Tibial artery (tissue), 4 donors: ENCODE results near the gene DHX40.
"Not testable (repeated sequence)": the region's sequence is repeated elsewhere in the genome, so short reads cannot be mapped to it uniquely, and the experiment has no call there.

Experiments
- DNase-seq, 2 donors: peaks; one replicate each; pipeline ENCODE4 v3.0.0-alpha.2; 2019
- H3K27ac ChIP-seq, 2 donors: fragments of 200-600 bp; sonication (generic) in 1 of 2; 1 replicate in 1 of 2; 2 replicates in 1 of 2; pipeline ENCODE4 v1.5.1; 2018 to 2019; ENCODE audit warnings: mild to moderate bottlenecking in 1 of 2
- H3K27me3 ChIP-seq, 2 donors: fragments of 200-600 bp; sonication (generic) in 1 of 2; one replicate each; pipeline versions ENCODE4 v1.5.1 to v1.6.0; 2016 to 2019
- H3K36me3 ChIP-seq, 3 donors: fragments of 200-600 bp; sonication (generic) in 2 of 3; one replicate each; pipeline ENCODE4 v1.5.1; 2016 to 2019; ENCODE audit warnings: mild to moderate bottlenecking in 2 of 3
- H3K4me1 ChIP-seq, 4 donors: fragments of 200-600 bp; sonication (generic) in 2 of 4; 1 replicate in 3 of 4; 2 replicates in 1 of 4; pipeline ENCODE4 v1.5.1; 2016 to 2019
- H3K4me3 ChIP-seq, 2 donors: fragments of 200-600 bp; sonication (generic) in 1 of 2; 1 replicate in 1 of 2; 2 replicates in 1 of 2; pipeline ENCODE4 v1.5.1; 2018 to 2019; ENCODE audit warnings: mild to moderate bottlenecking in 2 of 2
- H3K9me3 ChIP-seq, 3 donors: fragments of 200-600 bp; sonication (generic) in 1 of 3; one replicate each; pipeline ENCODE4 v1.5.1; 2016 to 2019
- intact Hi-C: fragments of 100-400 bp; cut with DNase I; formaldehyde crosslinking; loops from one replicate; pipeline ENCODE4 v1.15.0; 2023; ENCODE audit warnings: low total_unique reads
- TF ChIP-seq, protein P1 (sequence below), 2 experiments: fragments of 200-600 bp in 1 of 2; fragments of 450-650 bp in 1 of 2; IDR thresholded peaks; one replicate each; pipeline ENCODE4 v1.5.1; 2017 to 2019; ENCODE audit warnings: antibody characterized with exemption in 2 of 2, mild to moderate bottlenecking in 1 of 2, moderate library complexity in 1 of 2

Gene DHX40

DNA sequence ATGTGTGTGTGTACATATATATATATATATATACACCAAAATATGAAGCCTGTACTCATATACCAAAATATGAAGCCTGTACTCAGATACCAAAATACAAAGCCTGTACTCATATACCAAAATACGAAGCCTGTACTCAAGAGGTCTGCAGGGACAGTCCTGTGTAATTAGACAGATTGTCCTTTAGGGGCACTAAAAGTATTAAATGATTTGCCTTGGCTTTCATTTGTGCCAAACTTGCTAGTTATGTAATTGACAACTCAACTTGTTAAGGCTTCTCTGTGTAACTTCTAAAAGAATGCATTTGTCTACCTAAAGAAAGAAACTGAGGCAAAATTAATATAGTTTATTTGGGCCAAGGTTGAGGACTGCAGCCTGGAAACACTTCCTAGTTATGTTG, 30.8 kb upstream of the DHX40 start:
- no peaks in the 10 kb centered on the region for H3K4me1 ChIP-seq
- TF ChIP-seq, protein P1, sequence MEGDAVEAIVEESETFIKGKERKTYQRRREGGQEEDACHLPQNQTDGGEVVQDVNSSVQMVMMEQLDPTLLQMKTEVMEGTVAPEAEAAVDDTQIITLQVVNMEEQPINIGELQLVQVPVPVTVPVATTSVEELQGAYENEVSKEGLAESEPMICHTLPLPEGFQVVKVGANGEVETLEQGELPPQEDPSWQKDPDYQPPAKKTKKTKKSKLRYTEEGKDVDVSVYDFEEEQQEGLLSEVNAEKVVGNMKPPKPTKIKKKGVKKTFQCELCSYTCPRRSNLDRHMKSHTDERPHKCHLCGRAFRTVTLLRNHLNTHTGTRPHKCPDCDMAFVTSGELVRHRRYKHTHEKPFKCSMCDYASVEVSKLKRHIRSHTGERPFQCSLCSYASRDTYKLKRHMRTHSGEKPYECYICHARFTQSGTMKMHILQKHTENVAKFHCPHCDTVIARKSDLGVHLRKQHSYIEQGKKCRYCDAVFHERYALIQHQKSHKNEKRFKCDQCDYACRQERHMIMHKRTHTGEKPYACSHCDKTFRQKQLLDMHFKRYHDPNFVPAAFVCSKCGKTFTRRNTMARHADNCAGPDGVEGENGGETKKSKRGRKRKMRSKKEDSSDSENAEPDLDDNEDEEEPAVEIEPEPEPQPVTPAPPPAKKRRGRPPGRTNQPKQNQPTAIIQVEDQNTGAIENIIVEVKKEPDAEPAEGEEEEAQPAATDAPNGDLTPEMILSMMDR (IDR thresholded peaks at IDR 0.05), result no peak
- H3K27ac ChIP-seq, result no peak overlapping the region
- H3K9me3 ChIP-seq, result no peaks in the 10 kb centered on the region
- H3K27me3 ChIP-seq, result no peaks in the 10 kb centered on the region
- DNase-seq, result no peak
- H3K4me3 ChIP-seq, result no peak overlapping the region
- H3K36me3 ChIP-seq, result no peaks in the 10 kb centered on the region
- intact Hi-C loops, result no loop called here

DNA sequence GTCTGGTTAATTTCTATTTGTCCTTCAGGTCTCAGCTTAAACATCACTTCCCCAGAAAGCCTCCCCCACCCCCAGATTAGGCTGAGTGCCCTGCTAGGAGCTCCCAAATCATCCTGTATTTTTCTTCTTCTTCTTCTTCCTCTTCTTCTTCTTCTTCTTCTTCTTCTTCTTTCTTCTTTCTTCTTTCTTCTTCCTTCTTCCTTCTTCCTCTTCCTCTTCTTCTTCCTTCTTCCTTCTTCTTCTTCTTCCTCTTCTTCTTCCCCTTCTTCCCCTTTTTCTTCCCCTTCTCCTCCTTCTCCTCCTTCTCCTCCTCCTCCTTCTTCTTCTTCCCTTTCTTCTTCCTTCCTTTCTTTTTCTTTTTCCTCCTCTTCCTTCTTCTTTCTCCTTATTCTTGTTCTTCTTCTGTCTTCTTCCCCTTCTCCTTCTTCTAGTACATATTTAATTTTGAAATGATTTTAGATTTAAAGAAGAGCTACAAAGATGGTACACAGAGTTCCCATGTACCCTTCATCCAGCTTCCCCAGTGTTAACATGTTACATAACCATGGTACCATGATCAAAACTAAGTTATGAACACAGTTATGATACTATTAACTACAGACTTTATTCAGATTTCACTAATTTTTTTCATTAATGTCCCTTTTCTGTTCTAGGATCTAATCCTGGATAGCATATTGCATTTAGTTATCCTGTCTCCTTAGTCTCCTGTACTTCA, 27.1 kb upstream of the DHX40 start:
- no peak for DNase-seq
- H3K9me3 ChIP-seq, result no peaks in the 10 kb centered on the region
- no peaks in the 10 kb centered on the region for H3K4me1 ChIP-seq
- H3K27me3 ChIP-seq, result no peaks in the 10 kb centered on the region
- H3K4me3 ChIP-seq, result no peak overlapping the region
- TF ChIP-seq, protein P1 (IDR thresholded peaks at IDR 0.05), result no peak
- intact Hi-C loops, result no loop called here
- H3K27ac ChIP-seq, result no peak overlapping the region
- no peaks in the 10 kb centered on the region for H3K36me3 ChIP-seq

DNA sequence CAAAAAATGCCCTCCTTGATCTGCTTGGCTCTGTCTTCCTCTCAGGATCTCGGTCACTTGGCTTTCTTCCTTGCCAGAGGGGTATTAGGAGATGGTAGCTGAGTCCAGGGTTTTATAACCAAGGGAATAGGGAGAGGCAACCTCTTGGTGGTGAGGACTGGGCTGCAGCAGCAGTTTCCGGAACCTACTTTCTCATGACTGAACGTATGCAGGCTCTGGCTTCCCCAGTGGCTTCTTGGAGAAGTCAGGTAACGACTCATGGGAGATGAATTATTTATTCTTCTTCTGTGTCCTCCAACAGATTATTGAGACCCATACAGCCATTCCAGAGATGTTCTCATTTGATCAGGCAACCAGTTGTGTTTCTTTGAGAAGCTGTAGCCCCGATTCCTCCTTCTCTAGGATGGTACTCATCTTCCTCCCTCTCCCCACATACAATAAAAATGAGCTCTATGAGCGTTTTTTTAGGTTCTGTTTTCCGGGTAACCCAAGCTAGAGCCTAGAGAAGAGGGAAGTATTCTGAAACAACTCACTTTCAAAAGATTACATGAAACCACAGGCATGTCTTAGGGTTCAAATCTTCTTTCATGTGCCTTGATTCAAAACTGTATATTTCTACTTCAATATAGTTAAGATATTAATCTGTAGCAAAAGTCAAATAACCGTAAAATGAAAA, 22.3 kb upstream of the DHX40 start:
- Histone ChIP-seq H3K9me3 (no peaks in the 10 kb centered on the region), H3K4me3 (no peak overlapping the region), H3K27me3 (no peaks in the 10 kb centered on the region), H3K36me3 (no peaks in the 10 kb centered on the region), H3K27ac (no peak overlapping the region), H3K4me1 (peaks cover 0 to 7% (median 0%) of the 10 kb centered on the region in 4 donors)
- intact Hi-C loops, result no loop called here
- DNase-seq, result no peak
- TF ChIP-seq, protein P1 (IDR thresholded peaks at IDR 0.05), result no peak

DNA sequence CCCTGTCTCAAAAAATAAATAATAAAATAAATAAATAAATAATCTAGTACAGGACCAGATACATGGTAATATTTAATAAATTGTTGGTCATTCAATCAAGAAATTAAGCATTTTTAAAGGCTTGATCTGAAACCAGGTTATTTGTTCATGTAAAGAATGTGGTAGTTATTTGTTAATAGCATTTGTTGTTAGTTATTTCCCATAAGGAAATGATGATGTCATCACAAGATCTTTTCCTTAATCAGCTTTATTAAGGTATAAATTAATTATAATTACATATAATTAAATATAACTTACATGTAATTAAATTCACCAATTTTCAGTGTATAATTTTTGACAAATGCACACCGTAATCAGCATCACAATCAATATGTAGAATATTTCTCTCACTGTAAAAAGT, 19.5 kb upstream of the DHX40 start:
- Histone ChIP-seq H3K9me3 (no peaks in the 10 kb centered on the region), H3K36me3 (no peaks in the 10 kb centered on the region), H3K4me3 (no peak overlapping the region), H3K4me1 (peaks cover 0 to 12% (median 0%) of the 10 kb centered on the region in 4 donors), H3K27me3 (no peaks in the 10 kb centered on the region), H3K27ac (no peak overlapping the region)
- no peak for DNase-seq
- TF ChIP-seq, protein P1 (IDR thresholded peaks at IDR 0.05), result no peak
- intact Hi-C loops, result no loop called here

DNA sequence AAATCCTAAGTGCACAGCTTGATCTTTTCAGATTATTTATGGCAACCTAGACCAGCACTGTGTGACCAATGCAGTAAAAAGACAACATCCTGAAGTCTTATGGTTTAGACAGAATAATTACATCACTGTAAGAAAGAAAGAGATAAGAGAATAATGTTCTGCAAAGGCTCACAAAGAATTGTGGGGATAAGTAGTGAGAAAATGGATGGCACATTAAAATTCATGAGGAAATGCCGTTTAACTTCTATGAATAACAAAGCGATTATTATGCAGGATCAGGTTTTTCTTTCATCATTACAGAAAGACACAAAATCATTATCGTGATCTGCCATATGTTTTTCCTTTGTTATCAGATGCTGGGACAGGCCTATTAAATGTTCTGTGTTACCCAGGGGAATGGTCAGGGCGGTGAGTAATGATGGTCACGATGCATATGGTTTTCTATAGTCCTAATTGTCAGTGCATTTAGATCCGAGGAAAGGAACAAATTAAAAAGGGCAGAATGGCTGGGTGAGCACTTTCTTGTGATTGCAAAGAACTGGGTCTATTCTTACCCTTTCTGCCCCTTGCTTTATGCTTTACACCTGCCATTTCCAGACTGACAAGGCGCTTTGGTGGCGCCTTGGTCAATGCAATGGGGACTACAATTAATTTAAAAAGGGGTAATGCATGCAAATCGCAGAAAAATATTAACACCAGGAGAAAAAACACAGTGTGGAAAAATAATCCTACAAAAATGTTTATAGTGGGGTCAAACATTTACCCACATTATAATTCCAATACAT, 18.1 kb upstream of the DHX40 start:
- Histone ChIP-seq H3K27ac (no peak overlapping the region), H3K4me3 (no peak overlapping the region)
- intact Hi-C loops, result no loop called here

DNA sequence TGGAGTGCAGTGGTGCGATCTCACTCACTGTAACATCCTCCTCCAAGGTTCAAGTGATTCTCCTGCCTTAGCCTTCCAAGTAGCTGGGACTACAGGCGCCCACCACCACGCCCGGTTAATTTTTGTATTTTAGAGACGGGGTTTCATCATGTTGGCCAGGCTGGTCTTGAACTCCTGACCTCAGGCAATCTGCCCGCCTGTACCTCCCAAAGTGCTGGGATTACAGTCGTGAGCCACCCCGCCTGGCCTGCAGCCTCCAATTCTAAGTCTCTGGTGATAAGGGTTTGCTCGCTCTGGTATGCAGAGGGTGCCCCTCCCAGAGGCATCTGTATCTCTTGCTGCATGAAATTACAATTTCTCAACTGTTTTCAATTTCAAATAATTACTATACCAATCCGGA, 16.4 kb upstream of the DHX40 start:
- intact Hi-C loops, H3K9me3 ChIP-seq, H3K36me3 ChIP-seq, H3K27ac ChIP-seq, H3K27me3 ChIP-seq, DNase-seq, H3K4me3 ChIP-seq: not testable (repeated sequence)
- H3K4me1 ChIP-seq, result peaks cover 0 to 12% (median 0%) of the 10 kb centered on the region in 4 donors

More for the DNA sequence above, 18.1 kb upstream of the DHX40 start:
- no peak for DNase-seq
- no peaks in the 10 kb centered on the region for H3K9me3 ChIP-seq
- H3K27me3 ChIP-seq, result no peaks in the 10 kb centered on the region
- no peaks in the 10 kb centered on the region for H3K36me3 ChIP-seq
- peaks cover 0 to 12% (median 0%) of the 10 kb centered on the region in 4 donors for H3K4me1 ChIP-seq
- TF ChIP-seq, protein P1 (IDR thresholded peaks at IDR 0.05), result no peak
